ENCODE data around the gene FHOD3.

DNA sequence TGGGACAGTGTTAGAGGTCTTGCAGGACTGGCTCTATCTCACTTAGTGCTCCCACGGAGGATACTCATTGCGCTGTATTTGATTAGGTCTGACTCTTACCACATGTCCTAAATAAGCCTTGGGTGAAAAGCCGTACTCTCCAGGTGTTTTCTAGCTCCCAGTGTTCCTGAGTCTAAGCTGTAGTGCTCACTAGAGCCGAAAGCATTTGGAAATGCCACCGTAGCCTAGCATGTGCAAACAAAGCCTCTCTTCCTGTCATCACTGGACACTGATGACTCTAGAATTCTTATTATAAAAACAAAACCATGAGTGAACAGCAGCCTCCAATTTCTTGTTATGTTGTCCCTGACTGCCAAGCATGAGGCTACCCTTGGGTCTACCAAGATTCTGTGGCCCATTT is 325.1 kb downstream of the FHOD3 start:
- TF ChIP-seq POLR2A (IDR thresholded peaks at IDR 0.05) = no peak
- TF ChIP-seq CTCF (IDR thresholded peaks at IDR 0.05) = no peak

Measured in uterus (tissue), 2 donors.